Neuron (in vitro differentiated cells): ENCODE measurements around the gene ME1.
"Not testable (repeated sequence)": the region's sequence is repeated elsewhere in the genome, so short reads cannot be mapped to it uniquely, and the experiment has no call there.

Experiments used
- H2AFZ ChIP-seq: one replicate; pipeline ENCODE4 v1.6.1; 2013; ENCODE audit warnings: low read depth, mild to moderate bottlenecking, inconsistent platforms, low read length, moderate library complexity
- H3K27me3 ChIP-seq: one replicate; pipeline ENCODE4 v1.6.1; 2013; ENCODE audit warnings: low read length; ENCODE audit not compliant: insufficient read depth
- H3K36me3 ChIP-seq: one replicate; pipeline ENCODE4 v1.6.1; 2013; ENCODE audit warnings: low read length; ENCODE audit not compliant: insufficient read depth
- H3K4me1 ChIP-seq: one replicate; pipeline ENCODE4 v1.6.1; 2013; ENCODE audit warnings: low read length; ENCODE audit not compliant: insufficient read depth
- H3K4me3 ChIP-seq: 2 replicates; pipeline ENCODE4 v1.5.1; 2013; ENCODE audit warnings: mild to moderate bottlenecking, low read length, moderate library complexity
- H3K9me3 ChIP-seq: one replicate; pipeline ENCODE4 v1.6.1; 2013; ENCODE audit warnings: low read length

ME1 gene

GRCh38 chr6:83310046-83310445, 120.8 kb downstream of the ME1 start:
- H2AFZ ChIP-seq: no peak overlapping the region
- H3K9me3 ChIP-seq: no peaks in the 10 kb centered on the region
- no peaks in the 10 kb centered on the region for H3K4me1 ChIP-seq
- H3K36me3 ChIP-seq: no peaks in the 10 kb centered on the region
- H3K27me3 ChIP-seq: peaks cover 2% of the 10 kb centered on the region
- no peak overlapping the region for H3K4me3 ChIP-seq

- H3K4me3 ChIP-seq: no peak overlapping the region
- no peaks in the 10 kb centered on the region for H3K36me3 ChIP-seq
- peaks cover 2% of the 10 kb centered on the region for H3K27me3 ChIP-seq
- no peaks in the 10 kb centered on the region for H3K4me1 ChIP-seq
- no peaks in the 10 kb centered on the region for H3K9me3 ChIP-seq
- no peak overlapping the region for H2AFZ ChIP-seq
Measured at GRCh38 chr6:83309344-83309743, 121.5 kb downstream of the ME1 start.

DNA sequence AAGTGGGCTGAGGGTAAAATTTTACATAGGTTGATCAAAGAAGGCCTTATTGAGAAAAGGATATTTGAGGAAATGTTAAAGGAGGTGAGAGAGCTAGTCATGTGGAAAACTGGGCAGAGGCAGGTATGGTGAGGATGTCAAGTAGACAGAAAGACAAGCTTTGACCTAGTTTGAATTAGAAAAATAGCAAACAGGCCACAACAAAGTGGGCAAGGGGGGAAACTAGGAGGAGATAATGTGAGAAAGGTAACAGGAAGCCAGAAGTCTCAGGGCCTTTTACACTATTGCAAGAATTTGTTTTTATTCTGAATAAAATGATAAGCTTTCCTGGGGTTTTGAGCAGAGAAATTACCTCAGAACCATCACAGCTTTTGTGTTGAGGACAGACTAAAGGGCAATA, 122.0 kb downstream of the ME1 start:
- no peaks in the 10 kb centered on the region for H3K36me3 ChIP-seq
- H2AFZ ChIP-seq: no peak overlapping the region
- no peak overlapping the region for H3K4me3 ChIP-seq
- H3K27me3 ChIP-seq: peaks cover 2% of the 10 kb centered on the region
- no peaks in the 10 kb centered on the region for H3K4me1 ChIP-seq
- H3K9me3 ChIP-seq: no peaks in the 10 kb centered on the region

DNA sequence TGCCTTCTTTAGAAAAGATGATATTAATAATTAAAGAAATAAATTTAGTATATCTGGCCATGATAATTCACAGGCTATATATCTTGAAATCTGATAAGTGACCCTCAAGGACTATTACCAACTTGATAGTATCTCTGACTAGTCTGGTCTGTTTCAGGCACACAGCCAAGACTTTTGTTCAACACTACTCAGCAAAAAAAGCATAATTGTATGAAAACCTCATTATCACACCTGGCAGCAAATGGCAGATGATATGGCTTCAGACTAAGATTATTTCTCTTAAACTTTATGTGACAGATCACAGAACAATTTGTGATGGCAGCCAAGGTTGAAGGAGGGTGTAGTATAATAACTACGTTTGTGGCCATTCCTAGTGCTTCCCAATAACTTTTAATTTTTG, 123.0 kb downstream of the ME1 start:
- no peak overlapping the region for H2AFZ ChIP-seq
- H3K36me3 ChIP-seq: no peaks in the 10 kb centered on the region
- H3K9me3 ChIP-seq: no peaks in the 10 kb centered on the region
- peaks cover 2% of the 10 kb centered on the region for H3K27me3 ChIP-seq
- H3K4me1 ChIP-seq: no peaks in the 10 kb centered on the region
- H3K4me3 ChIP-seq: no peak overlapping the region

GRCh38 chr6:83303426-83303825, 127.4 kb downstream of the ME1 start:
- Histone ChIP-seq H3K36me3 (no peaks in the 10 kb centered on the region), H3K4me3 (no peak overlapping the region), H3K4me1 (no peaks in the 10 kb centered on the region), H3K27me3 (no peaks in the 10 kb centered on the region), H2AFZ (no peak overlapping the region), H3K9me3 (no peaks in the 10 kb centered on the region)

GRCh38 chr6:83294676-83295075, 136.2 kb downstream of the ME1 start:
- Histone ChIP-seq H3K4me3 (no peak overlapping the region), H3K9me3 (no peaks in the 10 kb centered on the region), H3K36me3 (no peaks in the 10 kb centered on the region), H3K27me3 (no peaks in the 10 kb centered on the region), H3K4me1 (no peaks in the 10 kb centered on the region), H2AFZ (no peak overlapping the region)

DNA sequence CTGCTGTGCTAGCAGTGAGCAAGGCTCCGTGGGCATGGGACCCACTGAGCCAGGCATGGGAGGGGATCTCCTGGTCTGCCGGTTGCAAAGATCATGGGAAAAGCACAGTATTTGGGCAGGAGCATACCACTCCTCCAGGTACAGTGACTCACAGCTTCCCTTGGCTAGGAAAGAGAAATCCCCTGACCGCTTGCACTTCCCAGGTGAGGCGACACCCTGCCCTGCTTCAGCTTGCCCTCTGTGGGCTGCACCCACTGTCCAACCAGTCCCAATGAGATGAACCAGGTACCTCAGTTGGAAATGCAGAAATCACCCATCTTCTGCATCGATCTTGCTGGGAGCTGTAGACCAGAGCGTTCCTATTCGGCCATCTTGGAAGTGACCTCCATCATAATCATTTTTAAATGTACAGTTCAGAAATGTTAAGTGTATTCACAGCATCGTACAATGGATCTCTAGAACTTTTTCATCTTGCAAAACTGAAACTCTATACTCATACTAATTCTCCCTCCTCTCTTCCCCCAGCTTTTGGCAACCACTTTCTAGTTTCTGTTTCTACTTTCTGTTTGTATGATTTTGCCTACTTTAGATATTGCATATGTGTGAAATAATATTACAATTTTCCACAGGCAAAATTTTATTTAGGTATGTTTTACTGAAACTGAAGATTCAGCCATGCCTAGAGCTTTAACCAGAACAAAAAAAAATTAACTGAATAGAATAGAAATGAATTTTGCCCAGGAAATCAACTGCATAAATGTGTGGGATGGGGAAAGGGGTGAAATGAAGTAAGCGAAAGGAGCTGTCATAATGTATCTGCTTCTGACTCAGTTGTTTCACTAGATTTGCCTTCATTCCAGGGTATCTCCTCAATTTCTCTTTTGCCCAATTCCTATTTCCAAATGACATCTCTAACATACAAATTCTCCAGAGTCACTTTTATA, 137.7 kb downstream of the ME1 start:
- H3K4me1 ChIP-seq: no peaks in the 10 kb centered on the region
- H3K9me3 ChIP-seq: no peaks in the 10 kb centered on the region
- no peak overlapping the region for H3K4me3 ChIP-seq
- H3K36me3 ChIP-seq: no peaks in the 10 kb centered on the region
- no peak overlapping the region for H2AFZ ChIP-seq
- no peaks in the 10 kb centered on the region for H3K27me3 ChIP-seq

DNA sequence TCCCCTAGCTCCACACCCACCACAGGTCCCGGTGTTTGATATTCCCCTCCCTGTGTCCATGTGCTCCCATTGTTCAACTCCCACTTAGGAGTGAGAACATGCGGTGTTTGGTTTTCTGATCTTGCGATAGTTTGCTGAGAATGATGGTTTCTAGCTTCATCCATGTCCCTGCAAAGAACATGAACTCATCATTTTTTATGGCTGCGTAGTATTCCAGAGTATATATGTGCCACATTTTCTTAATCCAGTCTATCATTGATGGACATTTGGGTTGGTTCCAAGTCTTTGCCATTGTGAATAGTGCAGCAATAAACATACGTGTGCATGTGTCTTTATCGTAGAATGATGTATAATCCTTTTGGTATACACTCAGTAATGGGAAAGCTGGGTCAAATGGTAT, 143.6 kb downstream of the ME1 start:
- H3K27me3 ChIP-seq: not testable (repeated sequence)

GRCh38 chr6:83285917-83286316, 144.9 kb downstream of the ME1 start:
- Histone ChIP-seq H3K36me3 (no peaks in the 10 kb centered on the region), H3K9me3 (no peaks in the 10 kb centered on the region), H3K4me3 (no peak overlapping the region), H3K4me1 (no peaks in the 10 kb centered on the region), H2AFZ (no peak overlapping the region), H3K27me3 (no peaks in the 10 kb centered on the region)

More for the DNA sequence above, 143.6 kb downstream of the ME1 start:
- H3K36me3 ChIP-seq, H3K4me3 ChIP-seq, H2AFZ ChIP-seq, H3K4me1 ChIP-seq, H3K9me3 ChIP-seq: not testable (repeated sequence)

DNA sequence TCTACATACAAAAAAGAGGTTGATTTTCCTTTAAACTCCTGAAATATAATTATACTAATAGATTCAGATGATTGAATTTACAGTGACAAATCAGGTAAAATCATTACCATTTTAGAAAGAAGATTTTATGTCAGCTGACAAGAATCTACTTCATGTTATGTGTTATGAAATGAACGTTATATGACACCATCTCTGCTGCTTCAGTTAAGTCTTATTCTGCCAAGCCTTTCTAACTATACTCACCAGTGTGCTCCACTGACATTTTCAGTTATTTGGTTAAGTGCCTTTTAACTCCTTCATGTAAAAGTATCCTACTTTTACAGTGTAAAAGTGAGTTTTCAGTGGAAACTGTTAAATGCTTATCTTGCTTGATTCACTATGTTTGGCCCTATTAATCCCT, 157.3 kb downstream of the ME1 start:
- Histone ChIP-seq H2AFZ (no peak overlapping the region), H3K27me3 (no peaks in the 10 kb centered on the region), H3K36me3 (no peaks in the 10 kb centered on the region), H3K9me3 (no peaks in the 10 kb centered on the region), H3K4me3 (no peak overlapping the region), H3K4me1 (no peaks in the 10 kb centered on the region)

- H2AFZ ChIP-seq: no peak overlapping the region
- no peaks in the 10 kb centered on the region for H3K4me1 ChIP-seq
- H3K27me3 ChIP-seq: no peaks in the 10 kb centered on the region
- H3K9me3 ChIP-seq: no peaks in the 10 kb centered on the region
- no peak overlapping the region for H3K4me3 ChIP-seq
- H3K36me3 ChIP-seq: no peaks in the 10 kb centered on the region
Measured at GRCh38 chr6:83270971-83271719, 159.7 kb downstream of the ME1 start.

DNA sequence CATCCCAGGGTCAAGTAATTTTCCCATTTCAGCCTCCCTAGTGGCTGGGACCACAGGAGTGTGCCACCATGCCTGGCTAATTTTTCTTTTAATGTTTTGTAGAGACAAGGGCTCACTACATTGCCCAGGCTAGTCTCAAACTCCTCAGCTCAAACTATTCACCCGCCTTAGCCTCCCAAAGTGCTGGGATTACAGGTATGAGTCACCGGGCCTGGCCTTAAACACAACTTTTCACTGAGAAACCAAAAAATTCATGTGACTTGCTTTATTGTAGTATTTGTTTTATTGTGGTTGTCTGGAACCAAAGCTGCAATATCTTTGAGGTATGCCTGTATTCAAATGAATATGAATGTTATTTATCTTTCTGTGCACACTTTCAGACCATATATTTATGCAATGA, 165.5 kb downstream of the ME1 start:
- Histone ChIP-seq H3K9me3 (no peaks in the 10 kb centered on the region), H3K4me3 (no peak overlapping the region), H3K27me3 (no peaks in the 10 kb centered on the region)

GRCh38 chr6:83260577-83260976, 170.3 kb downstream of the ME1 start:
- Histone ChIP-seq H3K36me3 (no peaks in the 10 kb centered on the region), H2AFZ (no peak overlapping the region), H3K9me3 (no peaks in the 10 kb centered on the region), H3K4me3 (no peak overlapping the region), H3K4me1 (no peaks in the 10 kb centered on the region), H3K27me3 (no peaks in the 10 kb centered on the region)

More for the DNA sequence above, 165.5 kb downstream of the ME1 start:
- Histone ChIP-seq H3K4me1 (no peaks in the 10 kb centered on the region), H3K36me3 (no peaks in the 10 kb centered on the region), H2AFZ (no peak overlapping the region)
